ENCODE measurements around the gene LGALS7.
"Not testable (repeated sequence)": the region's sequence is repeated elsewhere in the genome, so short reads cannot be mapped to it uniquely, and the experiment has no call there.

LGALS7 gene

GRCh38 chr19:38773469-38774177 lies at the start of gene LGALS7:
LGALS7 (minus strand) TSS chr19:38773517; CDS start chr19:38773492, 25 bp downstream.
- Mint-ChIP-seq H3K4me1 (ENCODE audit: low read depth) (peaks cover 3% of the 10 kb centered on the region), H3K36me3 (no peaks in the 10 kb centered on the region), H3K27ac (no peak within 1 kb of the TSS), H3K27me3 (no peaks in the 10 kb centered on the region), H3K4me3 (no peak within 1 kb of the TSS), H3K9me3 (ENCODE audit: low read depth) (no peaks in the 10 kb centered on the region)

GRCh38 chr19:38821230-38821825 lies 48.0 kb upstream of the LGALS7 start:
- H3K4me1 Mint-ChIP-seq (ENCODE audit: low read depth) = peaks cover 30% of the 10 kb centered on the region
- H3K9me3 Mint-ChIP-seq (ENCODE audit: low read depth); H3K36me3 Mint-ChIP-seq; H3K27me3 Mint-ChIP-seq; H3K27ac Mint-ChIP-seq; H3K4me3 Mint-ChIP-seq: not testable (repeated sequence)

- H3K36me3 Mint-ChIP-seq = peaks cover 8% of the 10 kb centered on the region
These were observed 46.1 kb upstream of the LGALS7 start for GRCh38 chr19:38819231-38819920.

GRCh38 chr19:38817081-38817480 lies 43.8 kb upstream of the LGALS7 start:
- Mint-ChIP-seq H3K27me3 (no peaks in the 10 kb centered on the region), H3K4me1 (ENCODE audit: low read depth) (peaks cover 7% of the 10 kb centered on the region), H3K36me3 (no peaks in the 10 kb centered on the region), H3K27ac (no peak overlapping the region), H3K4me3 (no peak overlapping the region), H3K9me3 (ENCODE audit: low read depth) (no peaks in the 10 kb centered on the region)

More at GRCh38 chr19:38819231-38819920, 46.1 kb upstream of the LGALS7 start:
- no peaks in the 10 kb centered on the region for H3K9me3 Mint-ChIP-seq (ENCODE audit: low read depth)
- H3K4me1 Mint-ChIP-seq (ENCODE audit: low read depth) = peaks cover 18% of the 10 kb centered on the region
- no peak overlapping the region for H3K4me3 Mint-ChIP-seq
- H3K27me3 Mint-ChIP-seq = no peaks in the 10 kb centered on the region
- H3K27ac Mint-ChIP-seq = no peak overlapping the region

GRCh38 chr19:38816131-38816750 lies 42.9 kb upstream of the LGALS7 start:
- peaks cover 6% of the 10 kb centered on the region for H3K4me1 Mint-ChIP-seq (ENCODE audit: low read depth)
- H3K27me3 Mint-ChIP-seq = no peaks in the 10 kb centered on the region
- no peaks in the 10 kb centered on the region for H3K9me3 Mint-ChIP-seq (ENCODE audit: low read depth)
- no peak overlapping the region for H3K27ac Mint-ChIP-seq
- no peaks in the 10 kb centered on the region for H3K36me3 Mint-ChIP-seq
- H3K4me3 Mint-ChIP-seq = no peak overlapping the region

- H3K27me3 Mint-ChIP-seq = no peaks in the 10 kb centered on the region
- H3K4me3 Mint-ChIP-seq = no peak overlapping the region
- H3K36me3 Mint-ChIP-seq = no peaks in the 10 kb centered on the region
- H3K27ac Mint-ChIP-seq = no peak overlapping the region
- peaks cover 3% of the 10 kb centered on the region for H3K4me1 Mint-ChIP-seq (ENCODE audit: low read depth)
- no peaks in the 10 kb centered on the region for H3K9me3 Mint-ChIP-seq (ENCODE audit: low read depth)
These were observed 42.0 kb upstream of the LGALS7 start for GRCh38 chr19:38815059-38816001.

- not testable (repeated sequence) for H3K4me3 Mint-ChIP-seq; H3K36me3 Mint-ChIP-seq; H3K27ac Mint-ChIP-seq; H3K27me3 Mint-ChIP-seq; H3K4me1 Mint-ChIP-seq (ENCODE audit: low read depth); H3K9me3 Mint-ChIP-seq (ENCODE audit: low read depth)
These were observed 40.6 kb upstream of the LGALS7 start for GRCh38 chr19:38813932-38814331.

GRCh38 chr19:38813323-38813722 lies 40.0 kb upstream of the LGALS7 start:
- Mint-ChIP-seq H3K4me3 (no peak overlapping the region), H3K4me1 (ENCODE audit: low read depth) (no peaks in the 10 kb centered on the region), H3K9me3 (ENCODE audit: low read depth) (no peaks in the 10 kb centered on the region), H3K36me3 (no peaks in the 10 kb centered on the region), H3K27ac (no peak overlapping the region), H3K27me3 (no peaks in the 10 kb centered on the region)

- Mint-ChIP-seq H3K9me3 (ENCODE audit: low read depth) (no peaks in the 10 kb centered on the region), H3K27me3 (no peaks in the 10 kb centered on the region), H3K4me1 (ENCODE audit: low read depth) (no peaks in the 10 kb centered on the region), H3K27ac (no peak within 1 kb of the TSS), H3K36me3 (no peaks in the 10 kb centered on the region), H3K4me3 (no peak within 1 kb of the TSS)
These were observed 39.6 kb upstream of the LGALS7 start, which contains the start of gene LGALS4 for GRCh38 chr19:38812841-38813320. LGALS4 (minus strand) TSS chr19:38812945; CDS start chr19:38812886, 59 bp downstream.

GRCh38 chr19:38812009-38812840 lies 38.9 kb upstream of the LGALS7 start:
- H3K4me1 Mint-ChIP-seq (ENCODE audit: low read depth) = no peaks in the 10 kb centered on the region
- no peak overlapping the region for H3K27ac Mint-ChIP-seq
- H3K4me3 Mint-ChIP-seq = no peak overlapping the region
- no peaks in the 10 kb centered on the region for H3K9me3 Mint-ChIP-seq (ENCODE audit: low read depth)
- H3K36me3 Mint-ChIP-seq = no peaks in the 10 kb centered on the region
- no peaks in the 10 kb centered on the region for H3K27me3 Mint-ChIP-seq

- no peaks in the 10 kb centered on the region for H3K27me3 Mint-ChIP-seq
- H3K9me3 Mint-ChIP-seq (ENCODE audit: low read depth) = no peaks in the 10 kb centered on the region
These were observed 36.4 kb upstream of the LGALS7 start for GRCh38 chr19:38809592-38810252.

GRCh38 chr19:38808741-38809140 lies 35.4 kb upstream of the LGALS7 start:
- Mint-ChIP-seq H3K4me3 (no peak overlapping the region), H3K9me3 (ENCODE audit: low read depth) (no peaks in the 10 kb centered on the region), H3K27ac (no peak overlapping the region), H3K4me1 (ENCODE audit: low read depth) (peaks cover 5% of the 10 kb centered on the region), H3K36me3 (no peaks in the 10 kb centered on the region), H3K27me3 (no peaks in the 10 kb centered on the region)

More at GRCh38 chr19:38809592-38810252, 36.4 kb upstream of the LGALS7 start:
- no peak overlapping the region for H3K4me3 Mint-ChIP-seq
- no peak overlapping the region for H3K27ac Mint-ChIP-seq
- H3K4me1 Mint-ChIP-seq (ENCODE audit: low read depth) = peaks cover 5% of the 10 kb centered on the region
- H3K36me3 Mint-ChIP-seq = no peaks in the 10 kb centered on the region

All from activated naive CD8-positive, alpha-beta T cell (primary cell).